K562 (cell line): Measurements from ENCODE around the gene SEC24A. TPM values are rescaled to one million over a fixed set of nuclear protein-coding genes. Genes with fewer than 3 reads are reported as not detected.
A peak's percentile ranks its signal among the peaks of the same experiment; 100 is the strongest.
"Not testable (repeated sequence)": the region's sequence is repeated elsewhere in the genome, so short reads cannot be mapped to it uniquely, and the experiment has no call there.

ENCODE experiments used
- ATAC-seq: fragments of 200-7000 bp; cut with Tn5 transposase; 3 replicates; pipeline ENCODE4 v1.9.1; 2020; ENCODE audit warnings: moderate library complexity
- BruUV-seq: library from RNA; stranded (reverse); fragments of 400-500 nt; replicated peaks from 2 replicates; lab custom pipeline; 2021; lab: Mats Ljungman, UMichigan
- CTCF ChIA-PET: fragments of 300-600 bp; formaldehyde crosslinking; extraction: SDS; loops from one replicate; lab custom pipeline; 2021; ENCODE audit warnings: low intra/inter-chr PET ratio; lab: Yijun Ruan, JAX
- POLR2A ChIA-PET: fragments of 300-600, 350-650 bp; sonication (Branson Sonifier 250); formaldehyde crosslinking; extraction: SDS; loops from one replicate; lab custom pipeline; 2021; ENCODE audit warnings: antibody characterized with exemption, inconsistent platforms; lab: Yijun Ruan, JAX
- DNase-seq, 4 experiments: peaks; one replicate each; pipeline versions ENCODE4 v3.0.0 to v3.0.0-alpha.2; 2011 to 2018; ENCODE audit warnings: low spot score in 3 of 4, mixed read lengths in 3 of 4; ENCODE audit errors: extremely low read depth in 1 of 4
- FAIRE-seq: peaks from 2 replicates; lab custom pipeline; 2011; peaks lifted over from hg19 to GRCh38; lab: Jason Lieb, UNC
- H2AFZ ChIP-seq: 2 replicates; pipeline ENCODE4 v1.6.0; 2011; ENCODE audit warnings: low read depth, low read length, control low read depth, inconsistent platforms
- H3K27ac ChIP-seq: fragments of 200-600 bp; 3 replicates; pipeline ENCODE4 v1.8.0; 2011; ENCODE audit warnings: low read depth, mild to moderate bottlenecking, control low read depth, inconsistent platforms, low read length, moderate library complexity, mixed read lengths; ENCODE audit errors: extremely low read depth
- H3K27me3 ChIP-seq, 2 experiments: fragments of 300-600 bp in 1 of 2; 2 replicates in 1 of 2; 3 replicates in 1 of 2; pipeline versions ENCODE4 v1.6.0 to v1.8.0; 2011; ENCODE audit warnings: inconsistent platforms in 2 of 2, low read length in 2 of 2, mild to moderate bottlenecking in 1 of 2, mixed read lengths in 1 of 2, moderate library complexity in 1 of 2; ENCODE audit not compliant: control insufficient read depth in 2 of 2, insufficient read depth in 2 of 2
- H3K36me3 ChIP-seq: fragments of 300-600 bp; 3 replicates; pipeline ENCODE4 v1.8.0; 2011; ENCODE audit warnings: mild to moderate bottlenecking, low read length, inconsistent platforms; ENCODE audit not compliant: control insufficient read depth, insufficient read depth
- H3K4me1 ChIP-seq, 2 experiments: fragments of 200-600 bp in 1 of 2; replicated peaks in 1 of 2; 2 replicates in 1 of 2; 3 replicates in 1 of 2; pipeline versions ENCODE4 v1.5.1 to v1.8.0; 2011; ENCODE audit warnings: inconsistent platforms in 2 of 2, low read length in 2 of 2, mild to moderate bottlenecking in 1 of 2, mixed read lengths in 1 of 2, moderate library complexity in 1 of 2; ENCODE audit not compliant: control insufficient read depth in 2 of 2, insufficient read depth in 2 of 2
- H3K4me2 ChIP-seq: 2 replicates; pipeline ENCODE4 v1.6.1; 2011; ENCODE audit warnings: low read length, control low read depth, inconsistent platforms, mixed read lengths; ENCODE audit not compliant: insufficient read depth
- H3K4me3 ChIP-seq: fragments of 200-600 bp; sonication (generic), shearing (Covaris generic); 2 replicates; pipeline ENCODE4 v1.5.1; 2016; ENCODE audit warnings: control low read depth, inconsistent platforms
- H3K79me2 ChIP-seq: fragments of 200-600 bp; 3 replicates; pipeline ENCODE4 v1.8.0; 2011; ENCODE audit warnings: low read length, inconsistent platforms; ENCODE audit not compliant: control insufficient read depth, insufficient read depth
- H3K9ac ChIP-seq, 2 experiments: 2 replicates each; pipeline versions ENCODE4 v1.6.0 to v1.6.1; 2011; ENCODE audit warnings: low read depth in 2 of 2, low read length in 2 of 2, control low read depth in 1 of 2, inconsistent platforms in 1 of 2, mild to moderate bottlenecking in 1 of 2, mixed read lengths in 1 of 2; ENCODE audit not compliant: insufficient read depth in 1 of 2
- H3K9me1 ChIP-seq: one replicate; pipeline ENCODE4 v1.6.0; 2011; ENCODE audit warnings: inconsistent platforms, mild to moderate bottlenecking, low read length, moderate library complexity; ENCODE audit not compliant: control insufficient read depth, insufficient read depth
- H3K9me3 ChIP-seq: replicated peaks from 2 replicates; pipeline ENCODE4 v1.5.1; 2011; ENCODE audit warnings: low read depth, low read length, inconsistent platforms; ENCODE audit not compliant: control insufficient read depth, insufficient read depth
- H4K20me1 ChIP-seq: replicated peaks from 2 replicates; pipeline ENCODE4 v1.6.1; 2011; ENCODE audit warnings: low read length, inconsistent platforms, mixed read lengths; ENCODE audit not compliant: control insufficient read depth, insufficient read depth
- CEBPG ChIP-seq, 3 experiments: fragments of 200-800 bp in 1 of 3; sonication (Bioruptor generic) in 1 of 3; sonication (generic) in 1 of 3; formaldehyde crosslinking in 1 of 3; IDR thresholded peaks in 2 of 3; conservative IDR thresholded peaks in 1 of 3; 2 replicates each; pipeline versions ENCODE4 v1.6.1 to v1.8.0; 2016 to 2022; ENCODE audit warnings: missing compliant biosample characterization in 2 of 3, missing genetic modification characterization in 2 of 3, mild to moderate bottlenecking in 1 of 3, missing genetic modification reagents in 1 of 3
- WGBS: fragments of 100-300 bp; shearing (Covaris generic); methylation state at CpG from one replicate; pipeline ENCODE4 v1.1.6; 2016; ENCODE audit warnings: low coverage, mixed read lengths; ENCODE audit not compliant: insufficient coverage; ENCODE audit errors: missing lambda C conversion rate; 5-methylcytosine and 5-hydroxymethylcytosine counted together
- in situ Hi-C: fragments of 300-500 bp; cut with MboI; formaldehyde crosslinking; loops from 4 replicates; pipeline ENCODE4 v1.15.0; 2018; ENCODE audit warnings: inconsistent platforms, mixed read lengths
- intact Hi-C: fragments of 100-400 bp; cut with micrococcal nuclease; formaldehyde crosslinking; loops from 2 replicates; pipeline ENCODE4 v1.14.2; 2022
- polyA plus RNA-seq, 8 experiments: library from polyadenylated mRNA; depleted of rRNA in 4 of 8; stranded (reverse) in 5 of 8; unstranded in 3 of 8; fragments of >200 nt; fragmentation: Nextera tagmentation in 2 of 8; fragmentation: Illumina TruSeq in 1 of 8; extraction: Ambion mirVana in 2 of 8; extraction: Trizol in 1 of 8; gene quantifications; 2 replicates each; pipeline versions ENCODE4 v1.2.1 to v1.2.3, GENCODE V29; 2011 to 2014; ENCODE audit warnings: inconsistent platforms in 1 of 8, missing spikeins in 1 of 8
- total RNA-seq, 7 experiments: library from RNA; depleted of rRNA in 6 of 7; stranded (reverse); fragments of >200 nt in 6 of 7; fragmentation: Illumina TruSeq in 2 of 7; extraction: Trizol in 2 of 7; gene quantifications; 2 replicates each; pipeline versions ENCODE4 v1.2.1 to v1.2.3, GENCODE V29; 2011 to 2021; ENCODE audit warnings: low replicate concordance in 1 of 7
- TF ChIP-seq, protein P1 (sequence below): fragments of 450-650 bp; IDR thresholded peaks from 2 replicates; pipeline ENCODE4 v1.6.1; 2016; ENCODE audit warnings: mild to moderate bottlenecking
- TF ChIP-seq, protein P2 (sequence below), 2 experiments: fragments of 450-650 bp in 1 of 2; sonication (generic) in 1 of 2; formaldehyde crosslinking in 1 of 2; IDR thresholded peaks in 1 of 2; conservative IDR thresholded peaks in 1 of 2; 2 replicates each; pipeline versions ENCODE4 v1.6.1 to v1.8.1; 2016 to 2023; ENCODE audit warnings: mild to moderate bottlenecking in 2 of 2, moderate library complexity in 2 of 2, inconsistent platforms in 1 of 2, missing genetic modification reagents in 1 of 2

SEC24A gene
- total and polyA plus RNA-seq, 9 of the 15 experiments (the other 6 are each of a cell fraction or from before 2014, with no cell fraction given): 7.9 to 36.5 (median 17.5) TPM

DNA sequence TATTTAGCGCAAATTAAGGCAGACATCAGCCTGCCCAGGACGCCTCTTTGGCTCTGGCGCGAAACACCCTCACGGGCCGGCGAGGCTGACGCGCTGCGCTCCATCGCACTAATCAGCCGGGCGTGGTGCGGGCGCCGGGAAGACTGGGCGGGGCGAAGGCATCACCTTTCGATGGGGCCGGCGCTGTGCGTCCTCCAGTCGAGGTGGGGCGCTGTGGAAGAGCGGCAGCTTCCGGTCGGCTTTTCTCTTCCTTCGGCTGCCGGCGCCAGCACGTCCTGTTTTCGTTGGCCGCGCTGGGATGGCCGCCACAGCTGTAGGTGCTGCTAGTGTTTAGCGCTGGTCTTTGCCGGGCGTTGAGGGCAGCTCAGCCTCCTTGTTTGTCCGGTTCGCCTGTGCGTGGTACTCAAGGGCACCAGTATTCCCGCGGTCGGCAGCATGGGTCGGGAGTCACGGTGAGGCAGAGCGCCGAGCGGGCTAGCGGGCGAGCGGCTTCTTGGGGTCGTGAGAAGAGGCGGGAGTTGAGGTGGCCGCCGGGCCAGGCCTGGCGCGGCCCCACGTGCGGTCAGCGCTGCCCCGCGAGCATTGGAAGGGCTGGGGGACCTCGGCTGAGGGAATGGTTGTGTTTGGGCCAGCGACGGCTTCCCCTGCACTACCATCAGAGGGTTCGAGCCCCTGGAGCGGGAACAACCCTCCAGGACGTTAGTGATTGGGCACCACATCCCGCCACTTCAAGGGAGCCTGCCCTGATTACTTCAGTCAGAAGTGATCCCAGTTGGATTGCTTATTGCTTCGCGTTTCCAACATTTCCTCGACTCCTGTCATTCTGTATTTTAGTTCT, 110.1 kb downstream of the SEC24A start, which contains the start of gene DDX46 (continued):
- TF ChIP-seq, protein P1, sequence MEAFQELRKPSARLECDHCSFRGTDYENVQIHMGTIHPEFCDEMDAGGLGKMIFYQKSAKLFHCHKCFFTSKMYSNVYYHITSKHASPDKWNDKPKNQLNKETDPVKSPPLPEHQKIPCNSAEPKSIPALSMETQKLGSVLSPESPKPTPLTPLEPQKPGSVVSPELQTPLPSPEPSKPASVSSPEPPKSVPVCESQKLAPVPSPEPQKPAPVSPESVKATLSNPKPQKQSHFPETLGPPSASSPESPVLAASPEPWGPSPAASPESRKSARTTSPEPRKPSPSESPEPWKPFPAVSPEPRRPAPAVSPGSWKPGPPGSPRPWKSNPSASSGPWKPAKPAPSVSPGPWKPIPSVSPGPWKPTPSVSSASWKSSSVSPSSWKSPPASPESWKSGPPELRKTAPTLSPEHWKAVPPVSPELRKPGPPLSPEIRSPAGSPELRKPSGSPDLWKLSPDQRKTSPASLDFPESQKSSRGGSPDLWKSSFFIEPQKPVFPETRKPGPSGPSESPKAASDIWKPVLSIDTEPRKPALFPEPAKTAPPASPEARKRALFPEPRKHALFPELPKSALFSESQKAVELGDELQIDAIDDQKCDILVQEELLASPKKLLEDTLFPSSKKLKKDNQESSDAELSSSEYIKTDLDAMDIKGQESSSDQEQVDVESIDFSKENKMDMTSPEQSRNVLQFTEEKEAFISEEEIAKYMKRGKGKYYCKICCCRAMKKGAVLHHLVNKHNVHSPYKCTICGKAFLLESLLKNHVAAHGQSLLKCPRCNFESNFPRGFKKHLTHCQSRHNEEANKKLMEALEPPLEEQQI: peak; percentile 50

GRCh38 chr5:134767528-134768291, 119.1 kb downstream of the SEC24A start:
- FAIRE-seq, in situ Hi-C loops: not testable (repeated sequence)

More at GRCh38 chr5:134767528-134768291, 119.1 kb downstream of the SEC24A start:
- DNase-seq; CTCF ChIA-PET; H3K27ac ChIP-seq; H3K9me1 ChIP-seq; BruUV-seq; H3K4me3 ChIP-seq; H3K4me2 ChIP-seq; H3K9me3 ChIP-seq; H2AFZ ChIP-seq; intact Hi-C loops; H3K27me3 ChIP-seq; H3K9ac ChIP-seq; ATAC-seq; H3K4me1 ChIP-seq; H4K20me1 ChIP-seq; TF ChIP-seq CEBPG (CRISPR knock-in tag; IDR thresholded peaks at IDR 0.05): not testable (repeated sequence)
- Histone ChIP-seq H3K79me2 (peaks cover 20% of the 10 kb centered on the region), H3K36me3 (peaks cover 92% of the 10 kb centered on the region)
- POLR2A ChIA-PET: interaction anchor here (0.7 to 1.0 kb wide), 2 partner anchors 65 to 78 kb away, joined by 3 read pairs; partner anchors contain the start of gene C5orf24
- WGBS: 93% methylated on average over 19 of the region's 21 CpGs
- TF ChIP-seq, protein P2, sequence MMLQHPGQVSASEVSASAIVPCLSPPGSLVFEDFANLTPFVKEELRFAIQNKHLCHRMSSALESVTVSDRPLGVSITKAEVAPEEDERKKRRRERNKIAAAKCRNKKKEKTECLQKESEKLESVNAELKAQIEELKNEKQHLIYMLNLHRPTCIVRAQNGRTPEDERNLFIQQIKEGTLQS (IDR thresholded peaks at IDR 0.05): peak; percentile 72
- TF ChIP-seq, protein P2 (CRISPR knock-in tag; conservative IDR thresholded peaks at IDR 0.05): not testable (repeated sequence)
- TF ChIP-seq CEBPG (tag; conservative IDR thresholded peaks at IDR 0.05 in 1 of 2, IDR thresholded peaks at IDR 0.05 in 1 of 2): peak in 1 of 2 experiments; percentile 23; a peak in 1 of 4 replicates
- TF ChIP-seq, all 486 proteins: peak for 2; not testable (repeated sequence) for 484
